GM12891 (cell line): ENCODE measurements around the gene BCL7B.

ENCODE experiments used
- POLR2A ChIP-seq: IDR thresholded peaks from 2 replicates; pipeline ENCODE4 v1.6.1; 2011; ENCODE audit warnings: low read depth, low read length, control low read depth
- POLR2AphosphoS5 ChIP-seq: IDR thresholded peaks from 2 replicates; pipeline ENCODE4 v1.6.1; 2011; ENCODE audit warnings: low read depth, low read length, control low read depth
- TAF1 ChIP-seq: IDR thresholded peaks from 2 replicates; pipeline ENCODE4 v1.6.1; 2011; ENCODE audit warnings: low read depth, low read length, control low read depth

DNA sequence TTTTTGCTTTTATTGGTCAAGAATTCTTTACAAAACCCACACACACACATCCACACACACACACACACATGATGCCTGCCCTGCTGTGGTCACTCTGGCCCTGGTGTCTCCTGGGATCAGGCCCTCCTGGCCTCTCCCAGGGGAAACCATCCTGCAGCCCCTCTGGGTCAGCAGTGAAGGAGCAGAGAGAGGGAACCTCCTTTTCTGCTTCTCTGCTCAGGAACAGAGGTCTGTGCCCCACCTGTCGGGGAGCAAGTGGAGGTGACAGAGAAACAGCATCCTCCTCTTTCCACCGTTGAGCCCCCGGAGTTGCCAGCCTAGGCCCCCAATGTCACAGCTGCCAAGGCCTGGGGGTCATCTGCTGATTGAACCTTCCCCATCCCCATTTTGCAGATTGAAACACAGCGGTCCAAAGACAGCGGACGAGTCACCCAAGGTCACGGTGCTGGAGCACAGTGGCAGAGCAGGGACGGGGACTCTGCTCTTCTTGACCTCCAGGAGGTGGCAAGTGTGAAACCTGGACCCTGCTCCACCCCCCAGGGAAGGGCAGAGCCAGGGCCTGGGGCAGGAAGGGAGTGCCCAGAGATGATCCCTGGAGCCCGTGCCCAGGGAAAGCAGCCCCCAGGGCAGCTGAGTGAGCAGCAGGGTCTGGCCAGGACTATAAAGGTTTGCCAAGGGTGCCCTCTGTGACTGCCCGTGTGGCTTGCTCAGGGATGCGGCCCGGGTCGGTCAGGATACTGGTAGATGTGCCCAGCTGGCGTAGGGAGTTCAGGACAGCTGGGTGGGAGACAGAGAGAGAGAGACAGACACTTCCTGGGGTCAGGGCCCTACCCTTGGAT is 35.9 kb upstream of the BCL7B start:
- TF ChIP-seq TAF1, result no peak
- no peak for TF ChIP-seq POLR2A
- TF ChIP-seq POLR2AphosphoS5, result no peak
